IMR-90 (cell line): Measurements from ENCODE around the gene HDAC9.

Experiments
- CEBPB ChIP-seq: IDR thresholded peaks from 2 replicates; pipeline ENCODE4 v1.6.1; 2012; ENCODE audit warnings: low read depth, low read length, improper control_type of control experiment
- POLR2A ChIP-seq: IDR thresholded peaks from 2 replicates; pipeline ENCODE4 v1.6.1; 2012; ENCODE audit warnings: mild to moderate bottlenecking, low read depth, low read length

DNA sequence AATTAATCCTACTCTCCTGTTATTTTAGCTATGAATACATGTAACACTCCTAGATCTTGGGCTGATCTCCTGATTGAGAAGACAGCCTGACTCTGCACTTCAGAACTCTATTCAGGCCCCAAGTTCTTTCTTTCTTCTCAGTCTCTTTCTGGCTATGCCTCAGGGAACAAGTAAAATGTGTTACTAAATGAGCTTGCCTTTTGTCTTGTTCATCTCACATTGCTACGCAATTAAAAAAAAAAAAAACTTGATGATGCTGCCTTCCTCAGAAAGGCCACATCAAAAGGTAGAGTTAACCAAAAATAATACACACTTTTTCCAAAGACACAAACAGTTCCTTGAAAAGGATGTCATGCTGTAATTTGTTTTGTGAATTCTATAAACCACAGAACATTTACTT lies 363.8 kb downstream of the HDAC9 start:
- TF ChIP-seq CEBPB (no peak), POLR2A (no peak)
